HG03039 (cell line): ENCODE data around the gene GNAT1.
"Not testable (repeated sequence)": the region's sequence is repeated elsewhere in the genome, so short reads cannot be mapped to it uniquely, and the experiment has no call there.

Experiments used
- ATAC-seq: cut with Tn5 transposase; IDR thresholded peaks from one replicate; pipeline ENCODE4 v1.9.1; 2021; ENCODE audit warnings: mild to moderate bottlenecking, moderate library complexity; ENCODE audit not compliant: unreplicated experiment

Gene GNAT1

GRCh38 chr3:50201573-50202315, 10.3 kb downstream of the GNAT1 start:
- ATAC-seq = no peak

GRCh38 chr3:50202353-50203112, 11.1 kb downstream of the GNAT1 start:
- ATAC-seq = no peak

- ATAC-seq = no peak
These were observed 11.9 kb downstream of the GNAT1 start for GRCh38 chr3:50203113-50203808.

GRCh38 chr3:50203809-50204803, 12.7 kb downstream of the GNAT1 start:
- ATAC-seq = no peak

- no peak for ATAC-seq
These were observed 13.5 kb downstream of the GNAT1 start, which contains the start of gene SLC38A3 for GRCh38 chr3:50204804-50205412. SLC38A3 (plus strand) TSS chr3:50205271; CDS start chr3:50214200, 8,929 bp downstream.

GRCh38 chr3:50205413-50206276, 14.2 kb downstream of the GNAT1 start:
- ATAC-seq = no peak

GRCh38 chr3:50207359-50208042, 16.1 kb downstream of the GNAT1 start:
- ATAC-seq = no peak

- ATAC-seq = no peak
These were observed 17.4 kb downstream of the GNAT1 start for GRCh38 chr3:50208677-50209344.

- ATAC-seq = no peak
These were observed 18.7 kb downstream of the GNAT1 start for GRCh38 chr3:50210176-50210509.

GRCh38 chr3:50210510-50211367, 19.3 kb downstream of the GNAT1 start:
- no peak for ATAC-seq

GRCh38 chr3:50211368-50211717, 19.9 kb downstream of the GNAT1 start:
- ATAC-seq = not testable (repeated sequence)

- no peak for ATAC-seq
These were observed 20.5 kb downstream of the GNAT1 start for GRCh38 chr3:50211930-50212329.

- ATAC-seq = no peak
These were observed 21.1 kb downstream of the GNAT1 start for GRCh38 chr3:50212502-50212901.

- ATAC-seq = no peak
These were observed 21.6 kb downstream of the GNAT1 start for GRCh38 chr3:50212971-50213370.

- no peak for ATAC-seq
These were observed 22.0 kb downstream of the GNAT1 start for GRCh38 chr3:50213373-50213772.

- ATAC-seq = no peak
These were observed 23.4 kb downstream of the GNAT1 start for GRCh38 chr3:50214824-50215223.

GRCh38 chr3:50215529-50215928, 24.1 kb downstream of the GNAT1 start:
- no peak for ATAC-seq
